NCI-H2196 (cell line): Measurements from ENCODE around the gene ACACA.

Experiments used
- DNase-seq: peaks from one replicate; lab custom pipeline; 2025; ENCODE audit not compliant: unreplicated experiment; lab: John Stamatoyannopoulos, UW

Gene ACACA

DNA sequence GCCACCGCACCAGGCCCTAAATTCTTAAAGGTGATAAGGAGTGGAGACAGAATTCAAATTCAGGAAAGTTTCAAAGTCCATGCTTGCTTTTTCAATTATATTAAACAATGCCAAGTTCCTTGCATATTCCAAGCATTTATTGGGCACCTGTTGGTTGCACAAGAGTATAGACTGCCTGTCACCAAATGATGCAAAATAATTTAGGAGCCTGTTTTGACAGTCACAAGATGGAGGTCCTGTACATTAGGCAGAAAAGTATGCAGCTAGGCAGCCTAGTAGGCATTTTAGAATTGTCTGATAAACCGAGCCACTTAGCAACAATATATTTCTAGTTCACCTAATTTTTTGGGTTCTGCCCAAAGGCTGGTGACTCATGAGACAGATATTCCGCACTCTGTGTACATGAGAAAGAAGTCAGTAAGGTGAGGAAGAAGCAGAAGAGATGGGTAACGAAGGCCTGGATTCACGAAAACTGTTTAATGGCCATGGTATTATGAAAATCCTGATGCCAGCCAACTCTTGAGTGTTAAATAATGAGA, 7.3 kb downstream of the ACACA start:
- no peak for DNase-seq

DNA sequence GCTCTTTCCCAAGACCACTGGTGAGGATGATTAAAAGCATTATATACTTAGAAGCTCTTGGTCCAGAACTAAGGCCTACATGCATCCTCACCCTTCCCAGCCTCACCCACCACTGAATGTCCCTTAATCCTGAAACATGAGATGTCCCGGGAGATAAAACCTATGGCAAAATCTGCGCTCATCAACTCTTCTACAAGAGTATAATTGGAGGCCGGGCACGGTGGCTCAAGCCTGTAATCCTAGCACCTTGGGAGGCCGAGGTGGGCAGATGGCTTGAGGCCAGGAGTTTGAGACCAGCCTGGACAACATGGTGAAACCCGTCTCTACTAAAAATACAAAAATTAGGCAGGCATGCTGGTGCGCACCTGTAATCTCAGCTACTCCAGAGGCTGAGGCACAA, 13.3 kb downstream of the ACACA start:
- DNase-seq: no peak

DNA sequence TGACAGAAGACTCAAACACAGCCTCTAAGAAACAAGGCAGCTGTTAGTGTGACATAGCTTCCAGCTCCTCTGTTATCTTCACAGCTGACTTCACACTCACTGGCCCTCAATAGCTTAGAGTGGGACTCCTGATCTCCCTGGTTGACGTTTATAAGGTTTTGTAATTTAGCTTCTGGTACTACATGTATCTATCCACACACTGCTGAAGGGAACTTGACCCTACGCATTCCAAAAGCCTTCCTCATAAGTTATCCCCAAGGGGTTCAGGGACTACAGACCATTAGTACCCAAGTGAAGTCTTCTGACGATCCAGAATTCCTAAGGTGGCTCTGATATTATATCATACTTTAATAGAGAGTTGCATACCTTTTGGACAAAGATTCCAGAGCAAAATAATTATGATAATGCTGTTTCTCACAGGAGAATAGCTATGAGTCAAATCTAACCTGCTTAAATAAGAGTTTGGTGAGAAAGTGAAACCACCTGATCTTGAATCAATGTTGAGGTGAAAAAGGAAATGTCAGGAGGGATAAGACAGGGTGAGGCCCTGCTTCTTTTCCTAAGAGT, 14.5 kb downstream of the ACACA start:
- DNase-seq: no peak

DNA sequence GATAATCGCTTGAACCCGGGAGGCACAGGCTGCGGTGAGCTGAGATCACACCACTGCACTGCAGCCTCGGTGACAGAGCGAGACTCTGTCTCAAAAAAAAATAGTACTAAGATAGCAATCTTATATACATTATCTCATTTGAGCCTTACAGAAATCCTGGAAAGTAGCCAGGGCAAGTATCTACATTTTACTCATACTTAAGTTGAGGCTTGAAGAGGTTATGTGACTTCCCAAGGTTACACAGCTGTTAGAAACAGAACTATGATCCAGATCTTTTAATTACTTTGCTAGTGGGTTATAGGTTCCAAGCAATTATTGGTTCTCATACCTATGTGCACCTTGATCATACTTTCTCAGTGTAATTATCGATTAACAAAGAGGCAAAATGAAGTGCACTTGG, 15.5 kb downstream of the ACACA start:
- no peak for DNase-seq

GRCh38 chr17:37389160-37389559, 17.5 kb downstream of the ACACA start:
- DNase-seq: no peak

GRCh38 chr17:37388266-37388665, 18.4 kb downstream of the ACACA start:
- no peak for DNase-seq

GRCh38 chr17:37386462-37386861, 20.2 kb downstream of the ACACA start:
- DNase-seq: no peak

DNA sequence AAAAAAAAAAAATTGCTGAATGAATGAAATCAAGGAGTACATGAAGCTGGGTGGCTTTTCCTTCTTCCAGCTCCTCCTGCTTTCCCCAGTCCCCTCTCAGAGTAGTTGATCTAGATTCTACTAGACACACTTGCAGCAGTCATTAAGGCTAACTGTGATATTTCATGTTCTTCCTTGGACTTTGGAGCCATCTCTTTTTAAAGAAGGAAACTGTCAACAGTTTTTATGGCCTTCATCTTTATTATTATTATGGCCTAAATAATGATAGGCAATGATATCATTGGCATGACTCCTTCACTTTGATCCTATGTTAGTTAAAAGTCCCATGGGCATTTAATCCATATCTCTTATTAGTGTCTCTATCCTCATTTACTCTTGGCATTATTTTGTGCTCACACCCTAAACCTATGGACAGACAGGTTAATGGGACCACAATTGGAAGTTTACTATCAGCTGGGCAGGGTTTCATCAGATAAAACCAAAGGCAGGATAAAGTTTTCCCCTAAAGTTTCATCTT, 21.1 kb downstream of the ACACA start:
- no peak for DNase-seq

- no peak for DNase-seq
Measured at GRCh38 chr17:37384560-37385149, 22.0 kb downstream of the ACACA start.

DNA sequence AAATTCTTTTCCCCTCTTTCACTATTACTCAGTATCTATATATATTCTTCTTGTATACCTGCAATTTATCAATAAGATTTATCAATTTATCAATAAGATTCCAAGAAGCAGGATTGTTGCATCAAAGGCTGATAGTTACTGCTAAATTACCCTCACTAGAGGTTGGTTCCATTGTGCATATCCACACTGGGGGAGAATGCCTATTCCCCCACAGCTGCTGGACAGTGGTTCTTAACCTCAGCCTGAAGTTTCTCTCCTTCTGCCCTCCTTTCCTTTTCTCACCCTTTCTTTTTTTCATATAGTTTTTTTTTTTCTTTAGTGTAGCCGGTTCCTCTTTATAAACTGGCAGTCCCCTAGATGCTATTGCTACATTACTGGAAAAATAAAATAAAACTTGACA, 24.6 kb downstream of the ACACA start:
- no peak for DNase-seq

GRCh38 chr17:37375706-37376105, 30.9 kb downstream of the ACACA start, which contains the start of gene C17orf78:
TSS of gene C17orf78 (plus strand) at chr17:37375985. CDS start at chr17:37376093, 108 bp downstream.
- DNase-seq: no peak

GRCh38 chr17:37373530-37374159, 33.0 kb downstream of the ACACA start:
- DNase-seq: peak; percentile 58

GRCh38 chr17:37368577-37368976, 38.1 kb downstream of the ACACA start:
- DNase-seq: no peak

GRCh38 chr17:37365589-37365988, 41.0 kb downstream of the ACACA start:
- no peak for DNase-seq

GRCh38 chr17:37361543-37361942, 45.1 kb downstream of the ACACA start:
- DNase-seq: no peak

GRCh38 chr17:37360632-37361031, 46.0 kb downstream of the ACACA start:
- DNase-seq: no peak

GRCh38 chr17:37359682-37360188, 46.9 kb downstream of the ACACA start:
- DNase-seq: peak; percentile 29

DNA sequence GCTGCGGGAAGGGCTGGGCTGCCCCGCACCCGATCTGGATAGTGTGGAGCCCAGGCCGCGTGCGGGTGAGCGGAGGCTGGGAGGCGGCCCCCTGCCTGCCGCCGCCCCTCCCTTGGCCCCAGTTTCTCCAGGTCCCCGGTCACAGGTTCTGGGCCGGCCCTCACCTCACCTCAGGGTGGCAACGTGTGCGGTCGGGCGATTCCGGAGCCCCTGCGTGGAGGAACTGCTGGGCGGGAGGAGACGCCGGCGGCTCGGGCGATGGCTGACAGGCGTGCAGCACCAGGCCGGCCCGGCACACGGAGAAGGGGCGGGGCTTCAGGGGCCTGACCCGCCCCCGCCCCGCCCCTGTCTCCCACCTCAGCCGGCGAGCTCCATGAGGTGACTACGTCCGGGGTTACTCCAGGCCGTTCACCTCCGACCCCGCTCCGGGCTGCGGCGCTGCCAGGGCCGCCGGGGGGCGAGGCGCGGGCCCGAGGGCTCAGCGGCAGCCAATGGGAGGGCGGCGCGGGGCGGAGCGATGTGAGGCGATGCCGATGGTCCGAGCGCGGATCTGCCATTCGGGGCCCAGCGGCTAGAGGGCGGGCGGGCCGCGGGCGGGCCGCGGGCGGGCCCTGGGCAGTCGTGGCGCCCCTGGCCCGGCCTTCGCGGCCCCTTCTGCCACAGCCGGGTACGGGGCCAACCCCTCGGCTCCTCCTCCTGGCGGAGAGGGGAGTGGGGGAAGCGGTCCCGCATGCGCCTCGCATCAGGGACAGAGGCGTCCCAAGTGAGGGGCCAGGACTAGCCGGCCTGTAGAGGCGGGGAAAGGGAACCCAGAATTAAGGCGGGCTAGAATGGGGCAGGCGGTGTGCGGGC, 47.6 kb downstream of the ACACA start:
- DNase-seq: peak; percentile 90

DNA sequence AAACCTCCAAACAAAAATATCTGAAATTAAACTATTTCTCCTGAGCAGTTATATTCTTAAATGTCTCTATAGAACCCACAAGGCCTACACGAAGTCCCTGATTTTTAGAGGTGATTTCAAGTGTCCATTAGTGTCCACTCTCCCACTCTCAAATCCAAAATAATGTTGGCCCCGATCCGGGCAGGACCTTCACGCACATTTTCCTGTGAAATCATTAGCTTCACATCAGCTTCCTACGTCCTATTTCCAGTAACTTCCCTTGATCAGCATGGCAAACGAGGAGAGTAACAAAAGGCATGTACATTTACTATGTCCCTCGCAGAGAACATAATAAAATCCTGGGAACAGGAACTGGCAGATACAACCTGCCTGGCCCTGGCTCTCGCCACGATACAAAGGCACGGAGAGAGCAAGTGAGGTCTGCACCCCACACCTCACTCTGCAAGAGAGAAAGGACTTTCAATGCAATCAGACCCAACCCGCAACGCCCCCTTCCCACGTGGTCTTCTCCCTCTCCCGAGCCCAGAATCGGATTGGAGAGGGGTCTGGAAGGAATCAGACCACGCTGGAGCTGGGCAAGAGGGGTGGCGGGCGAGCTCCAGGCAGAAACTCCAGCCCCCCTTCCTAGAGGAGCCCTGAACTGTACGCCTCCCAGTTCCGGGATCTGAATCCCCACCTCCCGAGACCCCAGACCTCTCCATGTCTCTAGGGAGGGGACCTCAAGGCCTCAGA, 48.4 kb downstream of the ACACA start:
- DNase-seq: peak; percentile 1
